ENCODE results near the gene MEIKIN.

GRCh38 chr5:131773805-131774204 is 171.7 kb downstream of the MEIKIN start:
- no peak for TF ChIP-seq CTCF (IDR thresholded peaks at IDR 0.05)
- TF ChIP-seq POLR2A (IDR thresholded peaks at IDR 0.05; ENCODE audit: low read depth), result no peak
- TF ChIP-seq EP300 (IDR thresholded peaks at IDR 0.05), result no peak
- TF ChIP-seq POLR2AphosphoS5 (IDR thresholded peaks at IDR 0.05), result no peak

All from esophagus muscularis mucosa (tissue), 4 donors.